Hepatocyte (in vitro differentiated cells): Measurements from ENCODE around the gene NUDT3.

Experiments
- CTCF ChIP-seq: fragments of 200-600 bp; sonication (generic); IDR thresholded peaks from 2 replicates; pipeline ENCODE4 v1.5.1; 2016; ENCODE audit warnings: antibody characterized with exemption, mild to moderate bottlenecking; ENCODE audit not compliant: poor library complexity
- EZH2 ChIP-seq: fragments of 200-600 bp; sonication (generic); IDR thresholded peaks from 2 replicates; pipeline ENCODE4 v1.6.1; 2016; ENCODE audit warnings: antibody characterized with exemption, mild to moderate bottlenecking, borderline replicate concordance

- TF ChIP-seq CTCF (no peak), EZH2 (no peak)
Observed at GRCh38 chr6:34393966-34394305, 1.5 kb upstream of the NUDT3 start.
